ENCODE data around the gene ATP9B.

ATP9B gene

GRCh38 chr18:79216176-79216575 is 147.0 kb downstream of the ATP9B start:
- no peak overlapping the region for H3K27ac ChIP-seq (ENCODE audit: low read depth, low read length)
- no peaks in the 10 kb centered on the region for H3K9me3 ChIP-seq (ENCODE audit: control insufficient read depth, insufficient read depth, low read depth, low read length)
- no peaks in the 10 kb centered on the region for H3K4me1 ChIP-seq (ENCODE audit: control insufficient read depth, insufficient read depth, low read length)

GRCh38 chr18:79217979-79218604 is 148.9 kb downstream of the ATP9B start:
- Histone ChIP-seq H3K27ac (ENCODE audit: low read depth, low read length) (no peak overlapping the region), H3K9ac (ENCODE audit: low read length) (no peak overlapping the region), H3K4me1 (ENCODE audit: control insufficient read depth, insufficient read depth, low read length) (no peaks in the 10 kb centered on the region), H3K9me3 (ENCODE audit: control insufficient read depth, insufficient read depth, low read depth, low read length) (no peaks in the 10 kb centered on the region), H3K4me3 (ENCODE audit: low read depth, low read length) (no peak overlapping the region), H3K27me3 (ENCODE audit: control insufficient read depth, insufficient read depth, low read length) (no peaks in the 10 kb centered on the region), H3K36me3 (ENCODE audit: control insufficient read depth, insufficient read depth, low read length) (no peaks in the 10 kb centered on the region)

More at GRCh38 chr18:79216176-79216575, 147.0 kb downstream of the ATP9B start:
- Histone ChIP-seq H3K4me3 (ENCODE audit: low read depth, low read length) (no peak overlapping the region), H3K9ac (ENCODE audit: low read length) (no peak overlapping the region), H3K36me3 (ENCODE audit: control insufficient read depth, insufficient read depth, low read length) (no peaks in the 10 kb centered on the region), H3K27me3 (ENCODE audit: control insufficient read depth, insufficient read depth, low read length) (no peaks in the 10 kb centered on the region)

GRCh38 chr18:79218605-79219190 is 149.5 kb downstream of the ATP9B start:
- Histone ChIP-seq H3K27ac (ENCODE audit: low read depth, low read length) (no peak overlapping the region), H3K9me3 (ENCODE audit: control insufficient read depth, insufficient read depth, low read depth, low read length) (no peaks in the 10 kb centered on the region), H3K27me3 (ENCODE audit: control insufficient read depth, insufficient read depth, low read length) (no peaks in the 10 kb centered on the region), H3K4me3 (ENCODE audit: low read depth, low read length) (no peak overlapping the region), H3K36me3 (ENCODE audit: control insufficient read depth, insufficient read depth, low read length) (no peaks in the 10 kb centered on the region), H3K9ac (ENCODE audit: low read length) (no peak overlapping the region), H3K4me1 (ENCODE audit: control insufficient read depth, insufficient read depth, low read length) (no peaks in the 10 kb centered on the region)

- H3K4me1 ChIP-seq (ENCODE audit: control insufficient read depth, insufficient read depth, low read length): no peaks in the 10 kb centered on the region
- H3K36me3 ChIP-seq (ENCODE audit: control insufficient read depth, insufficient read depth, low read length): no peaks in the 10 kb centered on the region
- no peak overlapping the region for H3K4me3 ChIP-seq (ENCODE audit: low read depth, low read length)
- H3K27ac ChIP-seq (ENCODE audit: low read depth, low read length): no peak overlapping the region
- H3K9ac ChIP-seq (ENCODE audit: low read length): no peak overlapping the region
- no peaks in the 10 kb centered on the region for H3K9me3 ChIP-seq (ENCODE audit: control insufficient read depth, insufficient read depth, low read depth, low read length)
- H3K27me3 ChIP-seq (ENCODE audit: control insufficient read depth, insufficient read depth, low read length): no peaks in the 10 kb centered on the region
Measured at GRCh38 chr18:79221136-79221535, 151.9 kb downstream of the ATP9B start.

GRCh38 chr18:79222790-79223189 is 153.6 kb downstream of the ATP9B start:
- Histone ChIP-seq H3K9ac (ENCODE audit: low read length) (no peak overlapping the region), H3K4me3 (ENCODE audit: low read depth, low read length) (no peak overlapping the region), H3K9me3 (ENCODE audit: control insufficient read depth, insufficient read depth, low read depth, low read length) (no peaks in the 10 kb centered on the region), H3K27ac (ENCODE audit: low read depth, low read length) (no peak overlapping the region), H3K27me3 (ENCODE audit: control insufficient read depth, insufficient read depth, low read length) (no peaks in the 10 kb centered on the region), H3K36me3 (ENCODE audit: control insufficient read depth, insufficient read depth, low read length) (no peaks in the 10 kb centered on the region), H3K4me1 (ENCODE audit: control insufficient read depth, insufficient read depth, low read length) (no peaks in the 10 kb centered on the region)

GRCh38 chr18:79223431-79223830 is 154.2 kb downstream of the ATP9B start:
- no peaks in the 10 kb centered on the region for H3K4me1 ChIP-seq (ENCODE audit: control insufficient read depth, insufficient read depth, low read length)
- H3K27me3 ChIP-seq (ENCODE audit: control insufficient read depth, insufficient read depth, low read length): no peaks in the 10 kb centered on the region
- H3K4me3 ChIP-seq (ENCODE audit: low read depth, low read length): no peak overlapping the region
- H3K9ac ChIP-seq (ENCODE audit: low read length): no peak overlapping the region
- no peaks in the 10 kb centered on the region for H3K9me3 ChIP-seq (ENCODE audit: control insufficient read depth, insufficient read depth, low read depth, low read length)
- H3K27ac ChIP-seq (ENCODE audit: low read depth, low read length): no peak overlapping the region
- no peaks in the 10 kb centered on the region for H3K36me3 ChIP-seq (ENCODE audit: control insufficient read depth, insufficient read depth, low read length)

- Histone ChIP-seq H3K27ac (ENCODE audit: low read depth, low read length) (no peak overlapping the region), H3K9me3 (ENCODE audit: control insufficient read depth, insufficient read depth, low read depth, low read length) (no peaks in the 10 kb centered on the region), H3K36me3 (ENCODE audit: control insufficient read depth, insufficient read depth, low read length) (no peaks in the 10 kb centered on the region), H3K4me1 (ENCODE audit: control insufficient read depth, insufficient read depth, low read length) (no peaks in the 10 kb centered on the region), H3K27me3 (ENCODE audit: control insufficient read depth, insufficient read depth, low read length) (no peaks in the 10 kb centered on the region), H3K9ac (ENCODE audit: low read length) (no peak overlapping the region), H3K4me3 (ENCODE audit: low read depth, low read length) (no peak overlapping the region)
Measured at GRCh38 chr18:79224381-79224780, 155.2 kb downstream of the ATP9B start.

- no peaks in the 10 kb centered on the region for H3K4me1 ChIP-seq (ENCODE audit: control insufficient read depth, insufficient read depth, low read length)
- no peaks in the 10 kb centered on the region for H3K36me3 ChIP-seq (ENCODE audit: control insufficient read depth, insufficient read depth, low read length)
- H3K9ac ChIP-seq (ENCODE audit: low read length): no peak overlapping the region
- H3K27ac ChIP-seq (ENCODE audit: low read depth, low read length): no peak overlapping the region
- no peaks in the 10 kb centered on the region for H3K27me3 ChIP-seq (ENCODE audit: control insufficient read depth, insufficient read depth, low read length)
- H3K4me3 ChIP-seq (ENCODE audit: low read depth, low read length): no peak overlapping the region
- no peaks in the 10 kb centered on the region for H3K9me3 ChIP-seq (ENCODE audit: control insufficient read depth, insufficient read depth, low read depth, low read length)
Measured at GRCh38 chr18:79227621-79228020, 158.4 kb downstream of the ATP9B start.

GRCh38 chr18:79229431-79229830 is 160.2 kb downstream of the ATP9B start:
- Histone ChIP-seq H3K4me1 (ENCODE audit: control insufficient read depth, insufficient read depth, low read length) (no peaks in the 10 kb centered on the region), H3K36me3 (ENCODE audit: control insufficient read depth, insufficient read depth, low read length) (no peaks in the 10 kb centered on the region), H3K9ac (ENCODE audit: low read length) (no peak overlapping the region), H3K27ac (ENCODE audit: low read depth, low read length) (no peak overlapping the region), H3K9me3 (ENCODE audit: control insufficient read depth, insufficient read depth, low read depth, low read length) (no peaks in the 10 kb centered on the region), H3K4me3 (ENCODE audit: low read depth, low read length) (no peak overlapping the region), H3K27me3 (ENCODE audit: control insufficient read depth, insufficient read depth, low read length) (no peaks in the 10 kb centered on the region)

GRCh38 chr18:79234438-79234837 is 165.2 kb downstream of the ATP9B start:
- Histone ChIP-seq H3K4me3 (ENCODE audit: low read depth, low read length) (no peak overlapping the region), H3K4me1 (ENCODE audit: control insufficient read depth, insufficient read depth, low read length) (0 out of 2 replicates have a peak, but pooled peaks cover 3% of the 10 kb centered on the region), H3K27ac (ENCODE audit: low read depth, low read length) (no peak overlapping the region), H3K9me3 (ENCODE audit: control insufficient read depth, insufficient read depth, low read depth, low read length) (no peaks in the 10 kb centered on the region), H3K27me3 (ENCODE audit: control insufficient read depth, insufficient read depth, low read length) (no peaks in the 10 kb centered on the region), H3K9ac (ENCODE audit: low read length) (no peak overlapping the region), H3K36me3 (ENCODE audit: control insufficient read depth, insufficient read depth, low read length) (no peaks in the 10 kb centered on the region)

GRCh38 chr18:79239631-79240030 is 170.4 kb downstream of the ATP9B start:
- H3K27me3 ChIP-seq (ENCODE audit: control insufficient read depth, insufficient read depth, low read length): no peaks in the 10 kb centered on the region
- no peak overlapping the region for H3K27ac ChIP-seq (ENCODE audit: low read depth, low read length)
- H3K9me3 ChIP-seq (ENCODE audit: control insufficient read depth, insufficient read depth, low read depth, low read length): no peaks in the 10 kb centered on the region
- H3K9ac ChIP-seq (ENCODE audit: low read length): no peak overlapping the region
- no peaks in the 10 kb centered on the region for H3K36me3 ChIP-seq (ENCODE audit: control insufficient read depth, insufficient read depth, low read length)
- H3K4me1 ChIP-seq (ENCODE audit: control insufficient read depth, insufficient read depth, low read length): peaks cover 3% of the 10 kb centered on the region; the same call in 1 of the 2 replicates
- no peak overlapping the region for H3K4me3 ChIP-seq (ENCODE audit: low read depth, low read length)

Measured in HUES6 (cell line).